BJ (cell line): ENCODE measurements around the gene TULP1. TPM values are rescaled to one million over a fixed set of nuclear protein-coding genes. Genes with fewer than 3 reads are reported as not detected.

Experiments used
- CTCF ChIA-PET: fragments of 350-600 bp; formaldehyde crosslinking; extraction: SDS; loops from one replicate; lab custom pipeline; 2021; ENCODE audit warnings: antibody characterized with exemption, inconsistent platforms; lab: Yijun Ruan, JAX
- POLR2A ChIA-PET: fragments of 300-600 bp; sonication (Branson Sonifier 250); formaldehyde crosslinking; extraction: SDS; loops from one replicate; lab custom pipeline; 2021; ENCODE audit warnings: antibody characterized with exemption; lab: Charles Lee
- DNase-seq: peaks from one replicate; pipeline ENCODE4 v3.0.0-alpha.2; 2011; ENCODE audit warnings: low read depth
- H3K27me3 ChIP-seq: 2 replicates; pipeline ENCODE4 v1.6.0; 2011; ENCODE audit warnings: low read length; ENCODE audit not compliant: control insufficient read depth, insufficient read depth
- H3K36me3 ChIP-seq: 2 replicates; pipeline ENCODE4 v1.5.1; 2011; ENCODE audit warnings: low read length; ENCODE audit not compliant: control insufficient read depth, insufficient read depth
- H3K4me3 ChIP-seq: 2 replicates; pipeline ENCODE4 v1.5.1; 2011; ENCODE audit warnings: low read depth, mild to moderate bottlenecking, control low read depth, low read length
- CTCF ChIP-seq: IDR thresholded peaks from 2 replicates; pipeline ENCODE4 v1.5.1; 2011; ENCODE audit warnings: low read depth, mild to moderate bottlenecking, control low read depth, inconsistent platforms, low read length, moderate library complexity; ENCODE audit not compliant: insufficient read depth
- polyA plus RNA-seq: library from polyadenylated mRNA; depleted of rRNA; stranded (reverse); fragments of >200 nt; gene quantifications from 2 replicates; pipeline ENCODE4 v1.2.3, GENCODE V29; 2011

Gene TULP1
- polyA plus RNA-seq, 1 experiment, result not detected

- TF ChIP-seq CTCF, result peak; percentile 99
- POLR2A ChIA-PET, result interaction anchor here (0.6 to 0.7 kb wide), 3 partner anchors 69 to 246 kb away, joined by 3 to 8 read pairs (median 3); no protein-coding TSS in a partner anchor
- DNase-seq, result no peak
- Histone ChIP-seq H3K27me3 (peaks cover 6% of the 10 kb centered on the region), H3K36me3 (no peaks in the 10 kb centered on the region), H3K4me3 (0 out of 2 replicates have a peak overlapping the region, but pooled peaks have one; percentile 4)
- CTCF ChIA-PET, result interaction anchor here (0.6 to 8.7 kb wide), 21 partner anchors 8 to 221 kb away, joined by 3 to 113 read pairs (median 4); partner anchors contain the start of gene ARMC12
Measured at GRCh38 chr6:35522660-35523658, 10.3 kb upstream of the TULP1 start.

GRCh38 chr6:35522151-35522550, 9.5 kb upstream of the TULP1 start:
- no peak for DNase-seq
- H3K27me3 ChIP-seq, result peaks cover 6% of the 10 kb centered on the region
- POLR2A ChIA-PET, result interaction anchor here (0.6 to 0.7 kb wide), 2 partner anchors 205 to 247 kb away, joined by 3 read pairs; no protein-coding TSS in a partner anchor
- no peak for TF ChIP-seq CTCF
- no peak overlapping the region for H3K4me3 ChIP-seq
- no peaks in the 10 kb centered on the region for H3K36me3 ChIP-seq
- CTCF ChIA-PET, result interaction anchor here (0.6 to 8.7 kb wide), 15 partner anchors 9 to 221 kb away, joined by 3 to 113 read pairs (median 4); partner anchors contain the start of gene ARMC12

- DNase-seq, result no peak
- CTCF ChIA-PET, result interaction anchor here (0.6 to 8.7 kb wide), 4 partner anchors 15 to 215 kb away, joined by 3 to 113 read pairs (median 4); partner anchors contain the start of gene ARMC12
- H3K27me3 ChIP-seq, result peaks cover 6% of the 10 kb centered on the region
- H3K36me3 ChIP-seq, result no peaks in the 10 kb centered on the region
- H3K4me3 ChIP-seq, result no peak overlapping the region
- TF ChIP-seq CTCF, result no peak
- POLR2A ChIA-PET, result no interaction called here
Measured at GRCh38 chr6:35521235-35521634, 8.5 kb upstream of the TULP1 start.

- CTCF ChIA-PET, result interaction anchor here (8.7 kb wide), 1 partner anchor 217 kb away, joined by 113 read pairs; the partner anchor contains the start of gene ARMC12
- POLR2A ChIA-PET, result no interaction called here
- no peak for TF ChIP-seq CTCF
- Histone ChIP-seq H3K4me3 (no peak overlapping the region), H3K27me3 (peaks cover 6% of the 10 kb centered on the region), H3K36me3 (no peaks in the 10 kb centered on the region)
- DNase-seq, result no peak
Measured at GRCh38 chr6:35519313-35520015, 6.8 kb upstream of the TULP1 start.
